DND-41 (cell line): Measurements from ENCODE around the gene TJP3.

Experiments used
- EZH2 ChIP-seq: IDR thresholded peaks from 3 replicates; pipeline ENCODE4 v1.6.1; 2012; ENCODE audit warnings: borderline replicate concordance, low read depth, mild to moderate bottlenecking, moderate library complexity, low read length, inconsistent platforms; ENCODE audit not compliant: severe bottlenecking
- TF ChIP-seq, protein P1 (sequence below): IDR thresholded peaks from 2 replicates; pipeline ENCODE4 v1.5.1; 2012; ENCODE audit warnings: borderline replicate concordance, low read length, moderate library complexity, mild to moderate bottlenecking; ENCODE audit not compliant: poor library complexity, severe bottlenecking; ENCODE audit errors: extremely low read depth

DNA sequence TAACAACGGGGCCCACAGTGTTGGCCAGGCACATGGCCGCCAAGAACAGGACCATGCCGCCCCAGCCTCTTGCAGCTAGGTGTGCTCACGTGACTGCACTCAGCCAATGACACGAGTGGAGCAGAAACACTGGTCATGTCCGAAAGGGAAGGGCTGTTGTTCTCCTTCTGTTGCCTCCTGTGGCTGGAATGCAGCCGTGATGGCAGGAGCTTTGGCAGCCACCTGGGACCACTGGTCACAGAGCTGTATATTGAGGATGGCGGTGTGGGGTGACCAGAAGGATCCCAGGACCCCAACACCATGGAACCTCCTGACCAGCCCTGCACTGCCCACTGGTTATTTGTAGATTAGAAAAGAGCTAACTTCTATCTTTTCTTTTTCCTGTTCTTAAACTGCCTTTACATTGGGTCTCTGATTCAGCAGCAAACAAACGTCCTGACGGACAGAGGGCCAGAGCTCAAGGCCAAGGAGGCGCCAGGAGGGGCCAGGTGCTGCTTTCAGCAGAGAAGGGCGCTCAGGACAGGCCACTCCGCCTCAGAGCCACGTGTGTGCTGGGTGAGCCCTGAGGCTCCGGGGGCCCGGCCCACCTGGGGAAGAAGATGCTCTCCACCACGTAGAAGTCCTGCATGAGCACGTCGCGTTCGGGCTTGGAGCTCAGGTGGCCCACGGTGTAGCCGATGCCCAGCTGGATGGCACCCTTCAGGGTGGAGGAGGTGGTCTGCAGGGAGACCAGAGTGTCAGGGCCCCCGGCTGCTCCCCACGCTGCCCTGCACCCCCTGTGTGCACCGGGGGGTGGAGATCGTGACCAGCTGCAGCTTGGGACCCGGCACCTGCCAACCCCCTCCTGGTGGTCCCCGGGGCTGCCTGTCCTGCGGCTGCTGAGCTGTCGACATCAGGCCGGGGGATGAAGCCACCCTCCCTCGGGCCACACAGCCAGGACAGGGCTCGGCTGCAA, 46.6 kb upstream of the TJP3 start:
- TF ChIP-seq, protein P1, sequence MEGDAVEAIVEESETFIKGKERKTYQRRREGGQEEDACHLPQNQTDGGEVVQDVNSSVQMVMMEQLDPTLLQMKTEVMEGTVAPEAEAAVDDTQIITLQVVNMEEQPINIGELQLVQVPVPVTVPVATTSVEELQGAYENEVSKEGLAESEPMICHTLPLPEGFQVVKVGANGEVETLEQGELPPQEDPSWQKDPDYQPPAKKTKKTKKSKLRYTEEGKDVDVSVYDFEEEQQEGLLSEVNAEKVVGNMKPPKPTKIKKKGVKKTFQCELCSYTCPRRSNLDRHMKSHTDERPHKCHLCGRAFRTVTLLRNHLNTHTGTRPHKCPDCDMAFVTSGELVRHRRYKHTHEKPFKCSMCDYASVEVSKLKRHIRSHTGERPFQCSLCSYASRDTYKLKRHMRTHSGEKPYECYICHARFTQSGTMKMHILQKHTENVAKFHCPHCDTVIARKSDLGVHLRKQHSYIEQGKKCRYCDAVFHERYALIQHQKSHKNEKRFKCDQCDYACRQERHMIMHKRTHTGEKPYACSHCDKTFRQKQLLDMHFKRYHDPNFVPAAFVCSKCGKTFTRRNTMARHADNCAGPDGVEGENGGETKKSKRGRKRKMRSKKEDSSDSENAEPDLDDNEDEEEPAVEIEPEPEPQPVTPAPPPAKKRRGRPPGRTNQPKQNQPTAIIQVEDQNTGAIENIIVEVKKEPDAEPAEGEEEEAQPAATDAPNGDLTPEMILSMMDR = no peak
- TF ChIP-seq EZH2 = no peak
